ENCODE measurements around the gene SLC4A11.

SLC4A11 gene

DNA sequence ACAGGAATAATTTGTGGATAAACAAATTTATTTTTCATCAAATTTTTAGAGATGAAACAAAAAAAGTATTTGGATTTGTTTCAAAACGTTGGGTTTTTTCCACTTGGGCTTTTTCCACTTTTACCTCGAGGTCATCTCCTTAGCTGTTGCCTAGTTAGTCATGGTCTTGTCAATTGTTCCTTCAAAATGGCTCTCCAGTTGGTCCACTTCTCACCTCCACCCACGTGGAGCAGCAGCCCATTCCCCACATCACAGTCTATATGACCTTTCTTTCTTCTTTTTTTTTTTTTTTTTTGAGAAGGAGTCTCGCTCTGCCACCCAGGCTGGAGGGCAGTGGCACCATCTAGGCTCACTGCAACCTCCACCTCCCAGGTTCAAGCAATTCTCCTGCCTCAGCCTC is 6.7 kb upstream of the SLC4A11 start:
- no peak for DNase-seq

DNA sequence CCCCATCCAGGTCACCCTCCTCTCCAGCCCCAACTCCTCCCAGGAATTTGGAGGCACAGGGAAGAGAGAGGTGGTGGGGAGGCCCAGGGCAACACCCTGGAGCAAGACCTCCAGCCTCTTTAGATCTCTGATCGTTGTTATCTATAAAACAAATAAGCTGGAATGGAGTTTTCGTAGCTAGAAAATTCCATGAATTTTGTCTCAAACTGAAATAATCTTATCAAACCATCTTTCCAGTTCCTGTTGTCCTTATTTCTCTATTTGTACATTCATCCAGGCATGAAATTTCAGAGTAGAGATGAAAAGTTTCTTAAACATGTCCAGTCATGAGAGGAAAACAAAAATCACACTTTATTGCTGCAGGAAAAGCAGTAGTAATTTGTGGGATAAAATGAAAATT is 6.2 kb upstream of the SLC4A11 start:
- DNase-seq: no peak

DNA sequence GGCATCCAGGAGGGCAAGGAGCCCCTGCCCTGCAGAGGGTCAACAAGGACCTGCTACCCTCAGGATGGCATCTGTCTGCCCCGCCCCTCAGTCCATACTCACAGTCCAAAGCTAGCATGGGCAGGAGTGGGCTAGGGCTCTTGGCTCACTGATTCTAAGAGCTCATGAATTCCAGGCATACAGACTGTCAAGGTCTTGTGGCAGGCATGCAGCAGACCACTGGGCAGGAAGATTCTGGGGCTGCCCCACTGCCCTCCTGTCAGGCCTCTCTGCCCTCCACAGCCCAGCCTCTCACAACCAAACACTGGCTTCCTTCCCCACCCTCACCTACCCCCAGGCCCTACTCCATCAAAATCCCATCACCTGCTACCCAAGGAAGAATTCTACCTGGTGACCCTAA is 5.6 kb upstream of the SLC4A11 start:
- DNase-seq: no peak

DNA sequence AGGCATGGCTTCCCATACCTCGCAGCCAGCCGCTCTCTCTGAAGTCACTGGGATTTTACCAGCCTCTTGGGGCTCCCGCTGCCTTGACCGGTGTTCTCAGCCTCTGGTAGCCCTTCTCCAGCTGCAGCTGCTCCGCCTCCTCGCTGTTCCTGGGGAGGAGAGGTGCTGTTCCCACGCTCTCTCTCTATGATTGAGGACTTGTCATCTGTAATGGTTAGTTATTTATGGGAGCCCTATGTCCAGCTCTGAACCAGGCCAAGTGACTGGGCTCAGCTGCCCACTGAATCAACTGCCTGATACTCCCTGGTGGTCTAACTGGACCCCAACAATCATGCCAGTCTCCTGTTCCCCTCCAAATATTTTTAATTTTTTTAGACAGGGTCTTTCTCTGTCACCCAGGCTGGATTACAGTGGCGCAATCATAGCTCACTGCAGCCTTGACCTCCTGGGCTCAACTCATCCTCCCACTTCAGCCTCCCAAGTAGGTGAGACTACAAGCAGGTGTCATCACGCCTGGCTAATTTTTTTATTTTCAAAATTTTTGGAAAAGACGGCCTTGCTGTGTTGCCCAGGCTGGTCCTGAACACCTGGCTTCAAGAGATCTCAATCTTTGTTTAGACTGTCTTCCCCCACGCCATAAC is 4.8 kb upstream of the SLC4A11 start:
- no peak for DNase-seq

DNA sequence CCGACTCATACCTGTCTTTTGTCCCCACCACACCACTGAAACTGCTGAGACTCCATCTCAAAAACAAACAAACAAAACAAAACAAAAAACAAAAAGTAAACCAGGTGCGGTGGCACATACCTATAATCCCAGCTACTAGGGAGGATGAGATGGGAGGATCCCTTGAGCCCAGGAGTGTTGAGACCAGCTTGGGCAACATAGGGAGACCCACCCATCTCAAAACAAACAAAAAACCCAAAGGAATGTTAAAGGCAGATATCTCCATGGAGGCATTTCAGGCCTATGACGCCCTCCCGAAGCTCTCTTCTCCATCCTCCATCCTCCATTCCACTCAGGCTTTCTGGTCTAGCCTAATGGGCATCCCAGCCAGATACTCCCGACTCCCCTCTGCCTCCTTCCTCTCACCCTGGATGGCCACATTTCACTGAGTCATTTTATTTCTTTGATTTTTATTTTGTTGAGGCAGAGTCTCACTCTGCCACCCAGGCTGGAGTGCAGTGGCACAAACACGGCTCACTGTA is 3.2 kb upstream of the SLC4A11 start:
- no peak for DNase-seq

DNA sequence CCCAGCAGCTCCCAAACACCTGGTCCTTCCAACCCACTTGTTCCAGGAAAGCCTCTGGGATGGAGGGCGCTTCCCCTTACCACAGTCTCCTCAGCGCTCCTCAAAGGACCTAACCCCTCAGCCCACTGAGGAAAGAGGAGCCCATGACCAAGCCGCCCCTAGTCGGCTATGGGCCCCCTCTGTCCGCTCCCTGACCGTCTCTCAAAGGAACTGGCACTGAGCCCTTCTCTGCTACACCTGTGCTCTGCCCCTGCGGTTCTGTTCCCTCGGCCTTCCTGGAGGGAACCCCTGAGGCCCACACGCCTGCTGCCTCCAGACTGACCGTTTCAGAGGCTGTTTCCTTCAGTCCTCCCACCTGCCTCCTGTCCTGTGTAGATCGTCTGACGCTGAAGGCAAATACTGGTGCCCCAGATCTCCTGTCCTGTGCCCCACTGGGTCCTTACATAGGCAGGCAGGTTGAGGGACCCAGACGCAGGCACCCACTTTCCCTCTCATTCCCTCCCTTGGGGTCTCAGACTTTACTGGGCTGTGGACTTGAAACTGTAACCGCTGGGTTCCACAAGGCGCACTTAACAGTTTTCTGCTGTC is 1.9 kb upstream of the SLC4A11 start:
- no peak for DNase-seq

DNA sequence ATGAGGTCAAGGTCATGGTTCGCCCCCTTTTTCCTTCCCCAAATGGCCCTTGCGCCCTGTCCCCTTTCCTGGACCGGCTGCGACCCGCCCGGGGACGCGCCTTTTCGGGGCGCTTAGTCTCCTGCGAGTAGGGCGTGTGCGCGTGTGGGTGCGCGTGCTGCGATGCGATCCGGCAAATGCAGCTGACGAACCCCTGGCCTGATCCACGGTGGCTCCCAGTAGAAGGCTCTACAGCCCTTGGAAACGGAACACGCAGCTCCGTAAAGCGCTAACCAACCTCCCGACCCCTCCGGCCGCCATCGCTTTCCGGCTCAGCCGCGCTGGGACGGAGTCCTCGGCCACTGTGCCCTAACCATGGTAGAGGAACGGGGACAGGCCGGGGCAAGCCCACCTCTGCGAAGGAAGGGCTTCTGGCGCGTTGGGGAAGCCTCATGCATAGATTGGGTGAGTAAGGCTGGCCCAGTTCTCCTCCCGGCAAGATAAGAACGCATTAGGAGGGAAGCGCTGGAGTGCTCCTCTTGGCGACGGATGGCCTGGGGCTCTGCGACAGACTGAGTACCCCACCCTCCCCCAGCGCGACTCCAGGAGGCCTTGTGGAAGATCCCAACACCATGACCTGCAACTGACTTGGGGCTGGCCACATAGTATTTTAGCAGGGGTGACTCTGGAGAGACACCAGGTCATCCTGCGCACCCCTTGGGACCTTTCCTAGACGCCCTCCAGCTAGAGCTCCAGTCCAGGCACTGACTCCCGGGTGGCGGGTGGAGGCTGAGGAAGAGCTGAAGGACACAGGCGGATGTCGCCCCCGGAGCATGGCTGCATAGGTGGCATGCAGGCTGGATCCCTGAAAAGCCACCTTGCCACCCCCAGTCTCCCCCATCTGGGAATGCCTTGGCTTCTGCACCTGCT is 1.1 kb upstream of the SLC4A11 start:
- DNase-seq: no peak

DNA sequence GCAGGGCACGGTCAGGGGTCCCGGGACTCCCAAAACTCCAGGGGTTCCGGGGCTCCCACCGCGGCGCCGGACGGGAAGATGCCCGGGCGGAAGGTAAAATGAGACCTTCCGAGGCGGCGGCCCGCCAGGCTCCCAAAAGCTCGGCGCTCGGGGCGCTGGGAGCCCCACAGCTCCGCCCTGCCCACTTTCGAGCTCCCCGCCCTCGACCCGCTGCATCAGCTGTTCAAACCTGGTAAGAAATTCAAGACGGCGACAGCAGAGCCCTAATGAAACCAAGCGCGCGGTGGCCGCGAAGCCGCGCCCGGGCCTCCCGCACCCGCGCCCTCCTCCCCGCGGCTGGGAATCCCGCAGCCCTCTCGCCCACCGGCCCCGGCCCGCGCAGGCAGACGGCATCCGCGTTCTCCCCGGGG is 369 bp downstream of the SLC4A11 start:
- no peak for DNase-seq

DNA sequence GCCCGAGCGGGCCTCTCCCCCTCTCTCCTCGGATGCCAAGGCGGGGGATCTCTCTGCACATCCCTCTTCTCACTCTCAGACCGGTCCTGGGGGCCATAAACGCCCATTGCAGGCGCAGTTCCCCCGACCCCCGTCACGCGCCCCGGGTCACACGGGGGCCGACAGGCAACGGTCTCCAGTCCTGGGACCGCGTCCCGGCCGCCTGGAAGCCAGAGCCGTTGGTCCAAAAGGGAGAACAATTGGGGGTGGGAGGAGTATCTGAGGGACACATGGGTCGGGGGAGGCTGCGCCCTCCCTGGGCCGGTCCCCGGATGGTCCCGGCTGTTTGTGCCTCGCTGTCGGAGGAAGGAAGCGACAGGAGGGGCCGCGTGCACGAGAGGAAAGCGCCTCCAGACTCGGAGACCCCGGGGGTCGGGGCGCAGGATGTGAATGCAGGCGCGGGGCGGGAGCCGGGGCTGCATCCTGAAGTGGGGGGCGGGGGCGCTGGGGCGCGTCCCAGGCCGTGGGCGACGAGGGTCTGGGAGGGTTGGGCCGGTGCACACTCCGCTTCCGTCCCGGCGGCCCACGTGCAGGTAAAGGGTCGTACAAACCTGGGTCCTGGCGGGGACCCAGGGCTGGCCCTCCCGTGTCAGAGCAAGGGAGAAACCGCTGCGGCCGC is 903 bp downstream of the SLC4A11 start:
- no peak for DNase-seq

DNA sequence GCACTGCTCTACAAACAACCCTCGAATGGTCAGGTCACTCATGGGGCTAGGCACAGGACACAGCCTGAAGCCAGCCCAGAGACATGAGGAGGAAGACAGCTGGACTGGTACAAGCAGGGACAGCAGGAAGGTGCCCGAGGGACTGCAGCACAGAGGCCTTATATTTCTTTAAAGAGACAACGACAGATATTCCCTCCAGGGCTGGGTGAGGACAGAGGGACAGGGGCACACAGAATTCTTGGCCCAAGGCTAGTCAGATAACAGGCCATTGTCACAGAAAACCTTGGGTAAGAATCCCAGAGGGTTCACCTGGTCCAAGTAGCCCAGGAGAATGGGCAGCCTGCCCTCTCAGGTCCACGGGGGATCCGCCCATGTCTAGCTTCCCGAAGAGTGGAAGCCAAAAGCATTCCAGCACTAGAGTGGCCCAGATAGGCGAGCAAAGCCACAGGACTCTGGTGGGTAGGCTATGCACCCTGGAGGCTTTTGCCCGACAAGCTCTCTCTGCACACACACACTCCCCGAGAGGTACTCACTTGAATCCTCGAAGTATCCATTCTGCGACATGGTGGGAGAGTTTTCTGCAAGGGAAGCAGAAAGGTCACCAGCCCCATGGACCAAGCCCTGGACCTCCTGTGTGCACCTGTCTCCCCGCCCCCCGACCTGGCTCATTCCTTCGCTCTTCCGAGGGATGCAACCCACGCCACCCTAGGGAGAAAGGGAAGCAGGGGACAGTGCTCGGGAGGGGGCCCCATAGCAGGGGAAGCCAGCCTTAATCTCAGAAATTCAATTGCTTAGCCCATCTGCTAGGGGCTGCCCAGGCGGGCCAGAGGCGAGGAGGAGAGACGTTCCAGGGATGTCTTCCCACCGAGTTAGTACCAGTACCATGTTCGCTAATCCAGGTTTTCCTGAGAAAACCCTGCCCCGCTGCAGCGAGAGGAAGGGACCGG is 1.7 kb downstream of the SLC4A11 start:
- no peak for DNase-seq

DNA sequence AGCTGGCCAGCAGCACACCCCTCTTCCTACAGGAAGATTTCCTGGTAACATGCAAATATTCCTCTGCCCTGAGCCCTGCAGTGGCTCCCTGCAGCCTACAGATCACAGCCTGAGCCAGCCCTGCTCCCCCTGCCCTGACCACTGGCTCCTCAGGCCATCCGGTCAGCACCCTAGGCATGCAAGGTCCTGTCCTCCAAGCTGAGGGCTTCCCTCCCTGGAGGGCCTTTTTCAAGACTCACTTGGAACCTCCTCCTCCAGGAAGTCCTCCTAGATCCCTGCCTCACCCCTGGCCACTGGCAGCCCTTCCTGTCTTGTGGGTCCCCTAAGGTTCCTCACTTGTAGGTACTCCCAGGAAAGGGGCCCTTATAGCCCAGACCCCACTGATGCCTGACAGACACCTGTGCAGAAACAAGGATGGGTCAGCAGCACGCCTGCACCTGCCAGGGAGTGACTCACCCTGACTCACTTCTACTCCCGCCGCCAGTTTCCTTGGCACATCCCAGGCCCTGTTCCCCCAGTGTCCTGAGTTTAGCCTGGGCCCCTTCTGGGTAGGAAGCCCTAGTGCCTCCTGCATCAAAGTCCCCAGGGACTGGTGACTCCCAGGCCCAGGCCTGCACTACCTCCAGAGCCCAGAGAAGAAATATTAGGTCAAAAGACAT is 3.2 kb downstream of the SLC4A11 start:
- no peak for DNase-seq

DNA sequence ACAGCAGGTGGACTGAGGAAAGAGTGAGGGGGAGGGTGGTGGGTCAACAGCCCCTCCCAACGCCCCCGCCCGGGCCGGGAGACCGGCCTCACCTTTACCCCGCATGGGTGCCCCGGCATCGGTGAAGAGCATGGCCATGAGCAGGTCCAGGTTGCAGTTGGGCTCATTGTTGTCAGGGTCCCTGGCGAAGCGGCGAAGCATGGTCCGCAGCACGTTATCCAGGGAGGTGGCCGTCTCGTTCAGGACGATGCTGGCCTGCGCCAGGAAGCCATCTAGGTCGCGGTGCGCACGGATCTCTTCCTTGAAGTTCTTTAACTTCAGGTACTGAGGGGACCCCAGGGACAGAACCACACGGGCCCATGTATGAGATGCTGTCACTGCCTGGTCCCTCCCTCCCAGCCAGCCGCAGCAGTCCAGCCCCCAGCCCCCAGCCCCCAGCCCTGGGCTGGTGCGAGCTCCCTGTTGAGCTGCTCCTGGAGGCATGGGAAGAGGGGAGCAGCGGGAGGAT is 4.9 kb downstream of the SLC4A11 start:
- DNase-seq: no peak

DNA sequence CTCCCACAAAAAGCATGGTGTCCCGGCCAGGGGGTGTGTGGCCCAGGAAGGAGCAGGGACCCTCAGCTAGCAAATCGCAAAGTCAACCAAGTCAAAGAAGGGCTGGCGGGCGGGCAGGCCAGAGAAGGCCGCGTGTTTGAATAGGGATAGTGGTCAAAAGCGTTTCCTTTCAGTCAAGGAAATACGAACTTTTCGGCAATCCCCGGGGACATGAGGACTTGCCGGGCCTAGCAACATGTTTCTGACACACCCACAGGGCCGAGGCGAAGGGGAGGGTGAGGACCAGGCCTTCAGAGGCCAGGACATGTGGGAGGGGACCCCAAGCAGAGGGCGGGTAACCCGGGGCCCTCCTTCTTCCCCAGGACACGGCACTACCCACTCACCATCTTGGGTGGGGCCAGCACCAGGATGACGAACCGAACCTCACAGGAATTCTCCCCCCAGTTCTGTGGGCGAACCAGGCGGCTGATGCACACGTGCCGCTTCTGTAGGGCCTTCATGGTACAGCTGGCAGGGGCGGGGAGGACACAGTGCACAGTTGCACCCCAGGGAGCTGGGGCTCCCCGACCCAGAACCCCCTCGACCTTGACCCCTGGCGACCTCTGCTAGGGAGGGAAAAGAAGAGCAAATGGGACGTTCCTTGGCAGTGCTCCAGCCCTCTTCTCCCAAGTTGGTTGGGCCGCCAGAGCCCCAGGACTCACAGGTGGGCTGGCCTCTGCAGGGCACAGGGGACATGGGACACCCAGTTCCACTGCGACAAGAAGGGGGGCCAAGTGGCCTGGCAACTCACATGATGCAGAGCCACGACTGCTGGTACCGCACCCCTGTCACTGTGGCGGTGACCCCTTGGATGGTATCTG is 5.6 kb downstream of the SLC4A11 start:
- no peak for DNase-seq

DNA sequence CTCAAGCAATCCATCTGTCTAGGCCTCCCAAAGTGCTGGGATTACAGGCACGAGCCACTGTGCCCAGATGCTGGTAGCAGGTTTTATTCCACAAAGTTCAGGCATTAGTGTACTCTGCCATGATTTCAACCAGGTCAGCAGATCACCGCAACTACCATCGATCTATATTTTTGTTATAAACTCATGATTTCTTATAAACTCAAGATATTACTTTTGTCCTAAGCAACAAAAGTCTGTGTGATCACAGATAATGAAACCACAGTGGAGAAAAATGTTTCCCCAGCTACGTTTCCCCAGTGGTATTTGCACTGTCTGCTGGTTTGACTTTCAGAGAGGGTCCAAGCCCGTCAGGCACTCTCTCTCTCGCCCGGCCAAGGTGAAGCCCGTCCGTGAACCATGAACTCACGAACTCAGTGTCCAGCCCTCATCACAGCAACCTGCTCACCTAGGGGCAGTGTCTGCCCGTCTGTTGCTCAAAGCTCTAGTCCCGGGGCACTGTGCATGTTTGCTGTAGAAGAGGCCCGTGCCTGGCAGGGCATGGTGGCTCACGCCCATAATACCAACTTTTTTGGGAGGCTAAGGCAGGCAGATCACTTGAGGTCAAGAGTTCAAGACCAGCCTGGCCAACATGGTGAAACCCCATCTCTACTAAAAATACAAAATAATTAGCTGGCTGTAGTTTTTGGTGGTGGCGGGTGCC is 7.0 kb downstream of the SLC4A11 start:
- no peak for DNase-seq

DNA sequence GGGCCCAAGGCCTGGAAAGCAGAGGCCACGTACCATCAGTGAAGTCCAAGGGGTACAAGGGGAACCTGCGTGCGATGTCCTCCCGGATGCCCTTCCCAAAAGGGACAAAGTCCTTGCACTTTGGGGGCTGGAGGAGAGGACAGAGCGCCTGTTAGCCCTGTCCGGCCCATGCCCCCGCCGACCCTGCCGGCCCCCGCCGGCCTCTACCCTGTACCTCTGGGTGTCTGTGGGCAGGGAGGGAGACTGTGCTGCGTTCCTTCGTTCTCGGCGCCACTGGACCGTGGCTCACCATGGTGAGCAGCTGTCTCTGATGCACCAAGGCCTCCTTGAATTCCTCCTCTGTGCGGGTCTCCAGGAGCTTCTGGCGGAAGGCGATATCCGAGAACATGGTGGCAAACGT is 7.9 kb downstream of the SLC4A11 start:
- DNase-seq: no peak

DNA sequence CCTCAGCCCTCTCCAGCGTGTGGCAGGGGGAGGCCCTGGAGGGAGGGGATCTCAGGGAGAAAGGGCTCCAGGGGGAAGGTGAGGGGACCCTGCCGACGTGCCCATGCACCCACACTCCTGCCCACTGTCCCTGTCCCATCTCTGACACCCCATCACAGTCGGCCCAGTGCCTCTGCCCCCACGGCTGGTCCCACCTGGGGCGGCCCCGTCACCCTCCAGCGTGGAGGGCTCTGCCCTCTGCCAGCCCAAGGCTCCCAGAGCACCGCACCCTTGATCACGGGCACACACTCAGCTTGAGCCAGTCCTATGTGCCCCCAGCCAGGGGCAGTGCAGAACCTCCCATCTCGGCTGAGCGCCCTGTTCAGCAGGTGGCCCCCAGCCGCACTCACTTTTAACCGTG is 9.2 kb downstream of the SLC4A11 start:
- DNase-seq: no peak

DNA sequence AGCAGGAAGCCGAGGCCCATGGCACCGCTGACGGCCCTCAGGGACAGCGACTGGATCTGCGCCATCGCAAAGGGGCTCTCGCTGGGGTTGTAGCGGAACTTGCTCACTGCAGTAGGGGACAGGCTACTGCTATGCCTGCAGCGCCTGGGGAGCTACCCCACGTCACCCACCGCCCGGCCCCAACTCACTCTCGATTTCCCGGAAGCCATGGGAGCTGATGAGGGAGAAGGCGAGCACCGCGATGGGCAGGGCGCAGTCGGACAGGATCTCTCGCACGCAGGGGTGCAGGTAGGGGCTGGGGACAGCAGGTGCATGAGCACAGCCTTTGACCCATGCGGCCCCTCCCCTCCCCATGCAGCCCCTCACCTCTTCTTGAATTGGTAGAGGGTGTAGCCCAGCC is 9.8 kb downstream of the SLC4A11 start:
- DNase-seq: no peak

DNA sequence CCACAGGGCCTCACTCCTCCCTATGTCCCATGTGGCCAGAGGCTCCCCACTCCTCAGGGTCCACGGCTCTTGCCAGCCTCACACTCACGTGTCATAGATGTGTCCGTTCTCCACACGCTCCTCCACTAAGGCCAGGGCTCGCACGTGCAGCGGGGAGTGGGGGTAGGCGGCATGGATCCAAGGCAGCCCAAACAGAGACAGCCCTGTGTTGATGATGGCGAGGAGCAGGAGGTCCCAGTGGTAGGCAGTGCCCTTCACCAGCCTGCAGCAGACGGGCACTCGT is 10.3 kb downstream of the SLC4A11 start:
- DNase-seq: no peak

DNA sequence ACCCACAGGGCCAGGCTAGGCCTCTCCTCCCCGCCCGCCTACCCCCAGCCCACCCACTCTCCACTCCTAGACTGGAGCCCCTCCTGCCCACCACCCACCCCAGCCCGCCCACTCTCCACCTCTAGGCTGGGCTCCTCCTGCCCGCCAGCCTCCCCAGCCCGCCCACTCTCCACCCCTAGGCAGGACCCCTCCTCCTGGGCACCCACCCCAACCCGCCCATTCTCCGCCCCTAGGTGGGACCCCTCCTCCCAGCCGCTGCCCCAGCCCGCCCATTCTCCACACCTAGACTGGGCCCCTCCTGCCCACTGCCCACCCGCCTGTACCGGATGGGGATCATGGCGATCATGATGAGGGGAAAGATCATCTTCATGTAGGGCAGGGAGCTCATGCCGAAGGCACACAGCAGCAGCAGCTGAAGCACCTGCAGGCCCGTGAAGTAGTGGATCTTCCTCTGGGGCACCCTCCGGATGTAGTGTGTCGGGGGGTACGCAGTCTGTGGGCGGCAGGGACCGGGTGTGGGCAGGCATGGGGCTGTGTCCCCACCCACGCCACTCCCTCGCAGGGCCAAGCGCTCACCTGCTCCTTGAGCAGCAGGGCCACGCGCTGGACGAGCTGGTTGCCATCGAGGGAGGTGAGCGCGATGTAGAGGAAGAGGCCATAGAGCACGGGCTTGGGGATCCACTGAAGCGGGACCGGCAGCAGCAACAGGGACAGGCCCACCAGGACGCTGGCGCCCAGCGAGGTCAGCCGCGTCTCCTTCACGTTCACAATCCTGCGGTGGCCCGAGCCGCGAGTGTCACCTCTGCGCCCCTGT is 10.8 kb downstream of the SLC4A11 start:
- DNase-seq: no peak
